Measurements from ENCODE around the gene NLGN3.
A peak's percentile ranks its signal among the peaks of the same experiment; 100 is the strongest.
"Not testable (repeated sequence)": the region's sequence is repeated elsewhere in the genome, so short reads cannot be mapped to it uniquely, and the experiment has no call there.

Gene NLGN3

GRCh38 chrX:71175531-71175930, 30.9 kb downstream of the NLGN3 start:
- no peak for ATAC-seq
- H3K4me3 Mint-ChIP-seq = no peak overlapping the region
- peaks cover 14% of the 10 kb centered on the region for H3K4me1 Mint-ChIP-seq
- no peak for DNase-seq
- no peak overlapping the region for H3K27ac Mint-ChIP-seq
- H3K27me3 Mint-ChIP-seq = no peaks in the 10 kb centered on the region
- H3K9me3 Mint-ChIP-seq = no peaks in the 10 kb centered on the region

- DNase-seq = no peak
Observed at GRCh38 chrX:71177327-71177726, 32.7 kb downstream of the NLGN3 start.

DNA sequence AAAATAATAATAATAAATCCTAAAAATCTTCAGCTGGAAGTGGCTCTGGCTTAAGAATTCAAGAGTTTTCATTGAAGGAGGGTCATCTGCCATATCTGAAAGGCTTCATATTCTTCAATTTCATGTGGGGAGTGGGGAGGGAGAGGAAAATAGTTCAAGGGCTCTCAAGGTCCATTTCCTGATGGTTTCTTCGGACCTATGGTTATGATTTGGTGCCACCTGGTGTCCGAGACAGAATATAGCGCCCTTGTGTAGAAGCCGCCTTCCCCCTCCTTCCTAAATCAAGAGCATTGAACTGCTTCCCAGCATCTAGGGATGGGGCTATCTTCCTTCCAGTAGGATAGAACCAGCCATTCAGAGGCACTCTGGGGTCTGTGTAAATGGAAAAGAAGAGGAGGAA, 34.3 kb downstream of the NLGN3 start:
- ATAC-seq = no peak
- Mint-ChIP-seq H3K27me3 (no peaks in the 10 kb centered on the region), H3K4me3 (no peak overlapping the region), H3K9me3 (no peaks in the 10 kb centered on the region), H3K27ac (no peak overlapping the region), H3K4me1 (peaks cover 12% of the 10 kb centered on the region)
- peak; percentile 20 to 32 for DNase-seq

More at GRCh38 chrX:71177327-71177726, 32.7 kb downstream of the NLGN3 start:
- H3K27me3 Mint-ChIP-seq = no peaks in the 10 kb centered on the region
- no peaks in the 10 kb centered on the region for H3K9me3 Mint-ChIP-seq
- no peak overlapping the region for H3K27ac Mint-ChIP-seq
- ATAC-seq = no peak
- H3K4me3 Mint-ChIP-seq = no peak overlapping the region
- peaks cover 7% of the 10 kb centered on the region for H3K4me1 Mint-ChIP-seq

- not testable (repeated sequence) for H3K4me1 Mint-ChIP-seq, H3K9me3 Mint-ChIP-seq, H3K27ac Mint-ChIP-seq, H3K27me3 Mint-ChIP-seq, ATAC-seq, DNase-seq
- H3K4me3 Mint-ChIP-seq = peak overlapping the region; percentile 39 to 46
Observed at GRCh38 chrX:71180579-71181265, 36.1 kb downstream of the NLGN3 start.

- Mint-ChIP-seq H3K4me3 (peak overlapping the region; percentile 79 to 88), H3K4me1 (peaks cover 8% of the 10 kb centered on the region), H3K27ac (peak overlapping the region; percentile 97 to 98), H3K9me3 (no peaks in the 10 kb centered on the region), H3K27me3 (no peaks in the 10 kb centered on the region)
- peak in 1 of 2 donors; percentile 64 for DNase-seq
- peak; percentile 79 for ATAC-seq
Observed at GRCh38 chrX:71181558-71181909, 36.9 kb downstream of the NLGN3 start.

GRCh38 chrX:71181910-71182799, 37.5 kb downstream of the NLGN3 start:
- peak overlapping the region; percentile 97 to 98 for H3K27ac Mint-ChIP-seq
- no peaks in the 10 kb centered on the region for H3K9me3 Mint-ChIP-seq
- H3K4me1 Mint-ChIP-seq = peaks cover 12% of the 10 kb centered on the region
- DNase-seq (peak; percentile 76 to 88), ATAC-seq (peak; percentile 93)
- peak overlapping the region; percentile 79 to 88 for H3K4me3 Mint-ChIP-seq
- no peaks in the 10 kb centered on the region for H3K27me3 Mint-ChIP-seq

DNA sequence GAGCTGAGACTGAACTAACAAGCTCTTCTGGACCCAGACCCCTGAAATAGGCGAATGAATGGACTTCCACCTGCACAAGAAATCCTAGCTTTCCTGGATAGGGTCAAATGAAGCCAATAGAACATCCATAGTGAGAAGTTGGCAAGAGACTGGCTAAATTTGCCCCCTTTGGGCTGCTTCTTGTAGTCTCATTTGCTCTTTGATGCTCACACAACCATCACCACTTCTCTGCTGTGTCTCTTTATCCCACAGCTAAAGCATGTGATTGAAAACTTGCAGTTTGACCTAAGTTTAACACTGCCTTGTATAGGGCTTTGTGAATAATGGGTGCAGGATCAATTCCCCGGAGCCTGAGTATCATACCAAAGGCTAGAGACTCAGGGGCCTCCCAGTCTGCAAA, 38.2 kb downstream of the NLGN3 start:
- no peaks in the 10 kb centered on the region for H3K27me3 Mint-ChIP-seq
- H3K4me1 Mint-ChIP-seq = peaks cover 12% of the 10 kb centered on the region
- H3K4me3 Mint-ChIP-seq = peak overlapping the region; percentile 79 to 88
- peak overlapping the region in 1 of 2 donors; percentile 97 for H3K27ac Mint-ChIP-seq
- ATAC-seq (no peak), DNase-seq (no peak)
- no peaks in the 10 kb centered on the region for H3K9me3 Mint-ChIP-seq

DNA sequence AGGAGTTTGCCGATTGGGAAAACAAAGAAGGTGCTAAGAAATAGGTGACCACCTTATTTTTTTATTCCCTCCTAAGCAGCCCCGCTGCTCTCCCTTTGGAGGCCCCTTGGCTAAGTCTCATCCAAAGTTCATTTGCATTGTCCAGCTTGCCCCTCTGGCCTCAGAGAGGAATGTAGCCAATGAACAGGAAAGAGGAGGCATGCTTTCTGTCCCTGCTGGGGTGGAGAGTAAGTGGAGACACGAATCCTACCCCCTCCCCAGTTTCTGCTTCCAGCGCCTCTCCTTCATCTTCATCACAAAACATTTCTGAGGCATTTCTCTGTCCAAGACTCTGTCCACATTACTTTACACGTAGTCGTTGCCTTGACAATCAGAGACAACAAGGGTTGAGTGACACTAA, 38.7 kb downstream of the NLGN3 start:
- ATAC-seq (no peak), DNase-seq (no peak)
- no peak overlapping the region for H3K4me3 Mint-ChIP-seq
- no peak overlapping the region for H3K27ac Mint-ChIP-seq
- peaks cover 12% of the 10 kb centered on the region for H3K4me1 Mint-ChIP-seq
- H3K9me3 Mint-ChIP-seq = no peaks in the 10 kb centered on the region
- no peaks in the 10 kb centered on the region for H3K27me3 Mint-ChIP-seq

GRCh38 chrX:71184092-71184491, 39.5 kb downstream of the NLGN3 start:
- H3K4me1 Mint-ChIP-seq = peaks cover 12% of the 10 kb centered on the region

DNA sequence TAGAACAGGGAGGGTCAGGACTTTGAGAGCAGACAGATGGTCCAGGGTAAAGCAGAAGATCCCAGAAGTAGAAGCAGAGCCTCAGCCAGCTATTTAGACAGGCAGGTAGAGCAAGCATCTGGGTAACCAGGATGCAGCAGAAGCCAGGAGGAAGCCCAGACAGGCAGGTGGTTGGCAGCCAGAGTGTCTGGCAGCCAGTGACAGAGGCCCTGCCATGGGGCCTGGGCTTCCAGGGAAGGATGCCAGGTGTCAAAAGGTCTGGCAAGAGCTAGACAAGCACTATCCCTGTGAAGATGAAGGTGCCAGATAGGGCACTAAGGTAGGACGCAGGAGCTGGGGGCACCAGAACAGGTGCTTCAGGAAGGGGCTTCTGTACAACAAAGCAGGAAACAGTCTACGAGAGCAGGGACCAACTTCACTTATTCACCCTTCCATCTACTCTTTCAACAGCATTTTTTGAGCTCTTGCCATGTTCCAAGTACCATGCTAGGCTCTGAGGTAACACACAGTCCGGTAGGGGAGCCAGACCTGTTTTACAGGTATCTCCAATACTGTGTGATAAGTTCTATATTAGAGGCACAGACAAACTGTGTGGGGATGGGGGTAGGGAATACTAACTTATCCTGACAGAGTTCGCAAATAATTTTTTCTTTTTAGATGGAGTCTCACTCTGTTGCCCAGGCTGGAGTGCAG, 40.3 kb downstream of the NLGN3 start:
- no peak for ATAC-seq
- DNase-seq = no peak
- Mint-ChIP-seq H3K4me3 (no peak overlapping the region), H3K4me1 (peaks cover 12% of the 10 kb centered on the region), H3K27me3 (no peaks in the 10 kb centered on the region), H3K27ac (no peak overlapping the region), H3K9me3 (no peaks in the 10 kb centered on the region)

More at GRCh38 chrX:71184092-71184491, 39.5 kb downstream of the NLGN3 start:
- DNase-seq (no peak), ATAC-seq (no peak)
- Mint-ChIP-seq H3K9me3 (no peaks in the 10 kb centered on the region), H3K27ac (no peak overlapping the region), H3K4me3 (no peak overlapping the region), H3K27me3 (no peaks in the 10 kb centered on the region)

- peaks cover 0 to 4% of the 10 kb centered on the region in 2 donors for H3K9me3 Mint-ChIP-seq
- no peaks in the 10 kb centered on the region for H3K27me3 Mint-ChIP-seq
- H3K4me1 Mint-ChIP-seq = peaks cover 24% of the 10 kb centered on the region
- peak overlapping the region in 1 of 2 donors; percentile 42 for H3K4me3 Mint-ChIP-seq
- DNase-seq (no peak), ATAC-seq (no peak)
- peak overlapping the region in 1 of 2 donors; percentile 60 for H3K27ac Mint-ChIP-seq
Observed at GRCh38 chrX:71191248-71191647, 46.6 kb downstream of the NLGN3 start.

GRCh38 chrX:71195964-71196649, 51.5 kb downstream of the NLGN3 start:
- Mint-ChIP-seq H3K27ac (peak overlapping the region; percentile 85 to 95), H3K9me3 (peaks cover 0 to under 1% of the 10 kb centered on the region in 2 donors), H3K4me1 (peaks cover 13% of the 10 kb centered on the region), H3K4me3 (peak overlapping the region; percentile 73 to 93), H3K27me3 (no peaks in the 10 kb centered on the region)
- DNase-seq (peak; percentile 20), ATAC-seq (peak; percentile 87)

GRCh38 chrX:71198066-71198465, 53.4 kb downstream of the NLGN3 start:
- Mint-ChIP-seq H3K27ac (peak overlapping the region; percentile 97 to 98), H3K27me3 (no peaks in the 10 kb centered on the region), H3K9me3 (no peaks in the 10 kb centered on the region), H3K4me3 (peak overlapping the region; percentile 84 to 91), H3K4me1 (no peaks in the 10 kb centered on the region)
- peak in 1 of 2 donors; percentile 9 for DNase-seq
- peak; percentile 55 for ATAC-seq

GRCh38 chrX:71199252-71200008, 54.8 kb downstream of the NLGN3 start:
- Mint-ChIP-seq H3K27me3 (no peaks in the 10 kb centered on the region), H3K4me1 (no peaks in the 10 kb centered on the region)
- DNase-seq = no peak

More at GRCh38 chrX:71199252-71200008, 54.8 kb downstream of the NLGN3 start:
- Mint-ChIP-seq H3K9me3 (no peaks in the 10 kb centered on the region), H3K27ac (peak overlapping the region in 1 of 2 donors; percentile 50), H3K4me3 (peak overlapping the region in 1 of 2 donors; percentile 41)
- ATAC-seq = no peak

Measured in stimulated activated naive CD8-positive, alpha-beta T cell treated with anti-CD3 and anti-CD28 coated beads, Interleukin-15, amount 100 ng/mL, for 72 hours (primary cell).